ENCODE data around the gene ASB10. TPM values are rescaled to one million over a fixed set of nuclear protein-coding genes. Genes with fewer than 3 reads are reported as not detected.

The ASB10 gene
- polyA plus RNA-seq (2011; rRNA removed), result not detected in 2 replicates
- not detected in 2 replicates for polyA plus RNA-seq (2012; cell fraction: cytosol; rRNA removed)
- not detected in 2 replicates for polyA plus RNA-seq (2012; cell fraction: nucleus; rRNA removed)
- not detected in 3 replicates for polyA plus RNA-seq (2017; fragmentation: RNase III; extraction: RNeasy Plus Mini Kit Qiagen cat#74134 plus additional on column Dnase treatment)
- polyA minus RNA-seq (2011; rRNA and poly(A)+ RNA removed), result not detected in 2 replicates

GRCh38 chr7:151186640-151187408 lies at the start of gene ASB10:
Gene ASB10 (minus strand): TSS chr7:151187250. CDS start chr7:151187130, 120 bp downstream.
- TF ChIP-seq FOSB (CRISPR knock-in tag; IDR thresholded peaks at IDR 0.05), result no peak
- TF ChIP-seq E2F6 (IDR thresholded peaks at IDR 0.05; ENCODE audit: borderline replicate concordance, low read depth), result no peak
- TF ChIP-seq TP53 (CRISPR knock-in tag; IDR thresholded peaks at IDR 0.05), result no peak
- no peak for TF ChIP-seq ZC3H11A (IDR thresholded peaks at IDR 0.05)
- no peak for TF ChIP-seq RNF2 (IDR thresholded peaks at IDR 0.05; ENCODE audit: borderline replicate concordance, low read depth)
- TF ChIP-seq HOXA7 (CRISPR knock-in tag; IDR thresholded peaks at IDR 0.05), result no peak
- no peak for TF ChIP-seq USF2 (IDR thresholded peaks at IDR 0.05)
- no peak for TF ChIP-seq RAD21 (conservative IDR thresholded peaks at IDR 0.05 in 1 of 2, IDR thresholded peaks at IDR 0.05 in 1 of 2)
- TF ChIP-seq HOXB5 (CRISPR knock-in tag; IDR thresholded peaks at IDR 0.05), result no peak
- no peak for TF ChIP-seq RCOR1 (IDR thresholded peaks at IDR 0.05; ENCODE audit: low read depth, low read length)
- TF ChIP-seq SREBF2 (IDR thresholded peaks at IDR 0.05), result no peak
- TF ChIP-seq JUN (IDR thresholded peaks at IDR 0.05), result no peak
- TF ChIP-seq EHF (CRISPR knock-in tag; IDR thresholded peaks at IDR 0.05), result no peak
- TF ChIP-seq HES2 (IDR thresholded peaks at IDR 0.05), result no peak
- no peak for TF ChIP-seq MAX (IDR thresholded peaks at IDR 0.05)
- TF ChIP-seq ESRRA (IDR thresholded peaks at IDR 0.05; ENCODE audit: borderline replicate concordance, low read length), result no peak
- no peak for TF ChIP-seq REST (IDR thresholded peaks at IDR 0.05)
- TF ChIP-seq TFCP2L1 (CRISPR knock-in tag; IDR thresholded peaks at IDR 0.05), result no peak
- no peak for TF ChIP-seq CBX2 (IDR thresholded peaks at IDR 0.05; ENCODE audit: borderline replicate concordance, low read depth)
- no peak for TF ChIP-seq MAZ (IDR thresholded peaks at IDR 0.05; ENCODE audit: borderline replicate concordance, low read depth, low read length)
- no peak within 1 kb of the TSS for H3K4me3 ChIP-seq
- ATAC-seq (peak in 1 of 2 experiments; percentile 10; a peak in 1 of 6 replicates), FAIRE-seq (no peak), DNase-seq (ENCODE audit: low read depth in 1 of 2, low spot score in 1 of 2) (no peak)
- ChIA-PET POLR2A (interaction anchor here (0.9 kb wide), 1 partner anchor 90 kb away, joined by 3 read pairs; no protein-coding TSS in a partner anchor), CTCF (interaction anchor here (2.4 kb wide), 1 partner anchor 15 kb away, joined by 10 read pairs; no protein-coding TSS in a partner anchor)
- H3K4me1 ChIP-seq, result no peaks in the 10 kb centered on the region
- 74% methylated on average over 20 of the region's 22 CpGs for WGBS (ENCODE audit: missing lambda C conversion rate)
- no peaks in the 10 kb centered on the region for H3K9me3 ChIP-seq
- H3K27ac ChIP-seq, result no peak within 1 kb of the TSS
- H3K4me2 ChIP-seq, result no peak within 1 kb of the TSS

Data from A549 (cell line).